Adrenal gland (tissue), 12 donors: ENCODE data around the gene SLC25A43. TPM values are rescaled to one million over a fixed set of nuclear protein-coding genes. Genes with fewer than 3 reads are reported as not detected.

Experiments
- DNase-seq, 7 donors: peaks; one replicate each; pipeline ENCODE4 v3.0.0-alpha.2; 2019 to 2020
- H3K27ac ChIP-seq, 5 donors: fragments of 200-600 bp; sonication (generic) in 4 of 5; 1 replicate in 3 of 5; 2 replicates in 2 of 5; pipeline versions ENCODE4 v1.5.1 to v1.8.0; 2016 to 2020; ENCODE audit warnings: mild to moderate bottlenecking in 1 of 5
- H3K27me3 ChIP-seq: fragments of 200-600 bp; 2 replicates; pipeline ENCODE4 v1.8.0; 2021
- H3K36me3 ChIP-seq, 2 donors: fragments of 200-600 bp; replicated peaks in 1 of 2; 1 replicate in 1 of 2; 2 replicates in 1 of 2; pipeline versions ENCODE4 v1.5.1 to v1.8.0; 2018 to 2022
- H3K4me1 ChIP-seq, 2 donors: fragments of 200-600 bp; replicated peaks in 1 of 2; 1 replicate in 1 of 2; 2 replicates in 1 of 2; pipeline versions ENCODE4 v1.5.1 to v1.8.0; 2018 to 2021
- H3K4me3 ChIP-seq, 4 donors: fragments of 200-600 bp; sonication (generic) in 3 of 4; one replicate each; pipeline ENCODE4 v1.5.1; 2016 to 2018
- H3K9me3 ChIP-seq, 3 donors: fragments of 200-600 bp; sonication (generic) in 1 of 3; replicated peaks in 1 of 3; 1 replicate in 2 of 3; 2 replicates in 1 of 3; pipeline versions ENCODE4 v1.5.1 to v1.8.0; 2016 to 2021
- CTCF ChIP-seq, 6 experiments: fragments of 450-650 bp in 4 of 6; fragments of 200-600 bp in 2 of 6; sonication (generic) in 1 of 6; IDR thresholded peaks; 1 replicate in 5 of 6; 2 replicates in 1 of 6; pipeline versions ENCODE4 v1.5.1 to v1.8.0; 2016 to 2021; ENCODE audit warnings: antibody characterized with exemption in 6 of 6, mild to moderate bottlenecking in 2 of 6, moderate library complexity in 1 of 6
- POLR2A ChIP-seq, 2 donors: fragments of 450-650 bp; IDR thresholded peaks; one replicate each; pipeline ENCODE4 v1.6.1; 2017; ENCODE audit warnings: antibody characterized with exemption in 2 of 2, mild to moderate bottlenecking in 2 of 2, moderate library complexity in 1 of 2
- WGBS, 4 donors: extraction: QIAGEN DNeasy Blood & Tissue Kit in 2 of 4; methylation state at CpG; one replicate each; pipeline versions ENCODE4 v1.1.5 to v1.1.7; 2013 to 2017; 5-methylcytosine and 5-hydroxymethylcytosine counted together
- intact Hi-C, 2 donors: fragments of 100-400 bp; cut with DNase I; formaldehyde crosslinking; loops; one replicate each; pipeline versions ENCODE4 v1.14.1 to v1.15.0; 2022 to 2023
- polyA plus RNA-seq, 3 donors: library from polyadenylated mRNA; stranded (reverse); fragments of 200-250 nt in 2 of 3; fragments of 350-450 nt in 1 of 3; fragmentation: Illumina TruSeq in 1 of 3; extraction: RNeasy Lipid Tissue Mini Kit (QIAGEN cat#74804) in 1 of 3; gene quantifications; one replicate each; pipeline ENCODE4 v1.2.3, GENCODE V29; 2013 to 2014
- total RNA-seq, 9 donors: library from RNA; depleted of rRNA in 4 of 9; stranded (reverse); fragments of >200 nt in 4 of 9; fragments of 120-200 nt in 1 of 9; fragmentation: NEBNext Ultra II Directional in 1 of 9; extraction: Animal tissue kit (Norgen Biotek cat#: 25700) in 1 of 9; gene quantifications; one replicate each; pipeline versions ENCODE4 v1.1.0 to v1.2.4, GENCODE V29; 2013 to 2023
- donor health status: healthy with polysubstance abuse.
- donor health status: Bipolar disorder and iron deficiency.
- donor health status: DM: yes; HTN: yes; CAD: no.
- donor health status: DM: no; HTN: no; CAD: no.
- donor health status: DM: no; HTN: no; CAD: no.
- donor health status: DM: yes; HTN: yes; CAD: no.

SLC25A43 gene
- total and polyA plus RNA-seq, 12 donors: 0.72 to 10.2 (median 3.8) TPM

GRCh38 chrX:119474615-119475388 is 75.7 kb downstream of the SLC25A43 start:
- no peaks in the 10 kb centered on the region for H3K4me1 ChIP-seq

GRCh38 chrX:119475389-119476101 is 76.4 kb downstream of the SLC25A43 start:
- intact Hi-C loops: no loop called here
- peaks cover 0 to 5% of the 10 kb centered on the region in 2 donors for H3K36me3 ChIP-seq
- no peak for DNase-seq
- no peaks in the 10 kb centered on the region for H3K4me1 ChIP-seq
- no peak overlapping the region for H3K4me3 ChIP-seq
- H3K27me3 ChIP-seq: no peaks in the 10 kb centered on the region
- TF ChIP-seq CTCF (IDR thresholded peaks at IDR 0.05) (no peak), POLR2A (IDR thresholded peaks at IDR 0.05) (no peak)
- WGBS, 4 donors: 67 to 73% (median 70%) methylated on average over 8 to 11 of the region's 11 CpGs
- no peaks in the 10 kb centered on the region for H3K9me3 ChIP-seq
- no peak overlapping the region for H3K27ac ChIP-seq

More at GRCh38 chrX:119474615-119475388, 75.7 kb downstream of the SLC25A43 start:
- Histone ChIP-seq H3K9me3 (no peaks in the 10 kb centered on the region), H3K27ac (no peak overlapping the region), H3K27me3 (no peaks in the 10 kb centered on the region), H3K4me3 (no peak overlapping the region), H3K36me3 (peaks cover 0 to 9% of the 10 kb centered on the region in 2 donors)
- intact Hi-C loops: no loop called here
- TF ChIP-seq POLR2A (IDR thresholded peaks at IDR 0.05) (no peak), CTCF (IDR thresholded peaks at IDR 0.05) (no peak)
- 76 to 83% (median 79%) methylated on average over 22 to 23 of the region's 23 CpGs for WGBS, 4 donors
- no peak for DNase-seq

- TF ChIP-seq CTCF (IDR thresholded peaks at IDR 0.05) (no peak), POLR2A (IDR thresholded peaks at IDR 0.05) (no peak)
- 31 to 36% (median 36%) methylated on average over 3 of the region's 3 CpGs for WGBS, 4 donors
- Histone ChIP-seq H3K9me3 (no peaks in the 10 kb centered on the region), H3K27me3 (no peaks in the 10 kb centered on the region), H3K4me1 (peaks cover 6 to 8% of the 10 kb centered on the region in 2 donors), H3K36me3 (no peaks in the 10 kb centered on the region), H3K27ac (no peak overlapping the region), H3K4me3 (no peak overlapping the region)
- peak in 6 of 7 donors; percentile 22 to 66 (median 54) for DNase-seq
- intact Hi-C loops: no loop called here
Measured at GRCh38 chrX:119477812-119478232, 78.7 kb downstream of the SLC25A43 start.

GRCh38 chrX:119478504-119478903 is 79.4 kb downstream of the SLC25A43 start:
- Histone ChIP-seq H3K36me3 (no peaks in the 10 kb centered on the region), H3K4me3 (no peak overlapping the region), H3K9me3 (no peaks in the 10 kb centered on the region), H3K4me1 (peaks cover 6 to 8% of the 10 kb centered on the region in 2 donors), H3K27ac (no peak overlapping the region), H3K27me3 (no peaks in the 10 kb centered on the region)
- 57 to 70% (median 62%) methylated on average over 4 of the region's 4 CpGs for WGBS, 4 donors
- intact Hi-C loops: no loop called here
- no peak for DNase-seq
- TF ChIP-seq POLR2A (IDR thresholded peaks at IDR 0.05): no peak
- no peak for TF ChIP-seq CTCF (IDR thresholded peaks at IDR 0.05)
